Endothelial cell of umbilical vein (primary cell): ENCODE data around the gene SAMD10. TPM values are rescaled to one million over a fixed set of nuclear protein-coding genes. Genes with fewer than 3 reads are reported as not detected.

ENCODE experiments used
- BruUV-seq: library from RNA; stranded (reverse); fragments of 400-500 nt; replicated peaks from 2 replicates; lab custom pipeline; 2021; lab: Mats Ljungman, UMichigan
- CTCF ChIA-PET: fragments of 300-600, 350-600 bp; sonication (Branson Sonifier 250); formaldehyde crosslinking; loops from one replicate; lab custom pipeline; 2021; ENCODE audit warnings: antibody characterized with exemption, inconsistent platforms; lab: Charles Lee
- POLR2A ChIA-PET: fragments of 300-600, 350-600 bp; sonication (Branson Sonifier 250); formaldehyde crosslinking; loops from one replicate; lab custom pipeline; 2021; ENCODE audit warnings: antibody characterized with exemption, inconsistent platforms; lab: Charles Lee
- DNase-seq: peaks from one replicate; pipeline ENCODE4 v3.0.0-alpha.2; 2011; ENCODE audit warnings: low read depth, low spot score
- FAIRE-seq: peaks from 2 replicates; lab custom pipeline; 2011; peaks lifted over from hg19 to GRCh38; lab: Jason Lieb, UNC
- H2AFZ ChIP-seq: 2 replicates; pipeline ENCODE4 v1.6.0; 2012; ENCODE audit warnings: low read depth, low read length, control low read depth, inconsistent platforms
- H3K27ac ChIP-seq: 2 replicates; pipeline ENCODE4 v1.5.1; 2011; ENCODE audit warnings: low read depth, mild to moderate bottlenecking, control low read depth, low read length, moderate library complexity; ENCODE audit not compliant: insufficient read depth
- H3K27me3 ChIP-seq, 2 experiments: 2 replicates each; pipeline versions ENCODE4 v1.6.0 to v1.6.1; 2011; ENCODE audit warnings: low read length in 2 of 2, mixed read lengths in 1 of 2; ENCODE audit not compliant: control insufficient read depth in 2 of 2, insufficient read depth in 2 of 2
- H3K36me3 ChIP-seq, 2 experiments: 2 replicates in 1 of 2; 3 replicates in 1 of 2; pipeline ENCODE4 v1.5.1; 2011; ENCODE audit warnings: low read length in 2 of 2, mild to moderate bottlenecking in 1 of 2, moderate library complexity in 1 of 2; ENCODE audit not compliant: control insufficient read depth in 2 of 2, insufficient read depth in 2 of 2; ENCODE audit errors: extremely low read depth in 1 of 2
- H3K4me1 ChIP-seq: 3 replicates; pipeline ENCODE4 v1.5.1; 2011; ENCODE audit warnings: mild to moderate bottlenecking, low read length; ENCODE audit not compliant: control insufficient read depth, insufficient read depth; ENCODE audit errors: extremely low read depth
- H3K4me2 ChIP-seq: 2 replicates; pipeline ENCODE4 v1.6.1; 2011; ENCODE audit warnings: low read length, control low read depth, mixed read lengths; ENCODE audit not compliant: insufficient read depth
- H3K4me3 ChIP-seq, 3 experiments: fragments of 200-600 bp in 1 of 3; sonication (generic), shearing (Covaris generic) in 1 of 3; replicated peaks in 1 of 3; 2 replicates each; pipeline ENCODE4 v1.5.1; 2011 to 2016; ENCODE audit warnings: control low read depth in 3 of 3, low read length in 3 of 3, mild to moderate bottlenecking in 2 of 3, inconsistent platforms in 1 of 3, low read depth in 1 of 3, moderate library complexity in 1 of 3; ENCODE audit not compliant: insufficient read depth in 1 of 3
- H3K79me2 ChIP-seq: 2 replicates; pipeline ENCODE4 v1.6.0; 2012; ENCODE audit warnings: low read length, inconsistent platforms; ENCODE audit not compliant: control insufficient read depth, insufficient read depth
- H3K9ac ChIP-seq: replicated peaks from 2 replicates; pipeline ENCODE3; 2011; ENCODE audit warnings: low read length, control low read depth; ENCODE audit not compliant: insufficient read depth; ENCODE audit errors: extremely low read depth
- H3K9me1 ChIP-seq: replicated peaks from 3 replicates; pipeline ENCODE4 v1.6.0; 2011; ENCODE audit warnings: mild to moderate bottlenecking, low read length; ENCODE audit not compliant: control insufficient read depth, insufficient read depth; ENCODE audit errors: extremely low read depth
- H3K9me3 ChIP-seq: replicated peaks from 2 replicates; pipeline ENCODE4 v1.5.1; 2012; ENCODE audit warnings: low read length, inconsistent platforms; ENCODE audit not compliant: control insufficient read depth, insufficient read depth
- H4K20me1 ChIP-seq: replicated peaks from 2 replicates; pipeline ENCODE3; 2011; ENCODE audit warnings: mild to moderate bottlenecking, low read length; ENCODE audit not compliant: control insufficient read depth, insufficient read depth; ENCODE audit errors: extremely low read depth
- FOS ChIP-seq: IDR thresholded peaks from 2 replicates; pipeline ENCODE4 v1.6.1; 2011; ENCODE audit warnings: mild to moderate bottlenecking, low read length, moderate library complexity, borderline replicate concordance; ENCODE audit not compliant: insufficient read depth
- MYC ChIP-seq: IDR thresholded peaks from one replicate; pipeline ENCODE4 v1.6.1; 2011; ENCODE audit warnings: mild to moderate bottlenecking, low read depth, low read length
- POLR2A ChIP-seq: IDR thresholded peaks from 2 replicates; pipeline ENCODE4 v1.6.1; 2012; ENCODE audit warnings: low read depth, mild to moderate bottlenecking, control low read depth, low read length
- POLR2AphosphoS5 ChIP-seq: IDR thresholded peaks from 2 replicates; pipeline ENCODE4 v1.6.1; 2012; ENCODE audit warnings: low read depth, mild to moderate bottlenecking, control low read depth, low read length, moderate library complexity; ENCODE audit not compliant: insufficient read depth
- dilution Hi-C: fragments of 300-500 bp; cut with MboI; formaldehyde crosslinking; loops from one replicate; pipeline ENCODE4 v1.15.0; 2019; ENCODE audit warnings: low sequenced_read_pairs; ENCODE audit not compliant: extremely low pct_ligation_motif_present
- intact Hi-C: fragments of 100-400 bp; cut with micrococcal nuclease; formaldehyde crosslinking; loops from one replicate; pipeline ENCODE4 v1.10.0; 2022
- polyA plus RNA-seq, 4 experiments: library from polyadenylated mRNA; depleted of rRNA in 3 of 4; stranded (reverse) in 3 of 4; unstranded in 1 of 4; fragments of >200 nt; gene quantifications; 2 replicates each; pipeline versions ENCODE4 v1.2.1 to v1.2.3, GENCODE V29; 2011 to 2012; ENCODE audit warnings: missing spikeins in 1 of 4
- total RNA-seq: library from RNA; stranded (reverse); gene quantifications from 2 replicates; pipeline ENCODE4 v1.2.3, GENCODE V29; 2021

SAMD10 gene
- total and polyA plus RNA-seq, 2 donors (not counting 3 experiments of a cell fraction or from before 2014, with no cell fraction given): 4.7 to 5.3 TPM

DNA sequence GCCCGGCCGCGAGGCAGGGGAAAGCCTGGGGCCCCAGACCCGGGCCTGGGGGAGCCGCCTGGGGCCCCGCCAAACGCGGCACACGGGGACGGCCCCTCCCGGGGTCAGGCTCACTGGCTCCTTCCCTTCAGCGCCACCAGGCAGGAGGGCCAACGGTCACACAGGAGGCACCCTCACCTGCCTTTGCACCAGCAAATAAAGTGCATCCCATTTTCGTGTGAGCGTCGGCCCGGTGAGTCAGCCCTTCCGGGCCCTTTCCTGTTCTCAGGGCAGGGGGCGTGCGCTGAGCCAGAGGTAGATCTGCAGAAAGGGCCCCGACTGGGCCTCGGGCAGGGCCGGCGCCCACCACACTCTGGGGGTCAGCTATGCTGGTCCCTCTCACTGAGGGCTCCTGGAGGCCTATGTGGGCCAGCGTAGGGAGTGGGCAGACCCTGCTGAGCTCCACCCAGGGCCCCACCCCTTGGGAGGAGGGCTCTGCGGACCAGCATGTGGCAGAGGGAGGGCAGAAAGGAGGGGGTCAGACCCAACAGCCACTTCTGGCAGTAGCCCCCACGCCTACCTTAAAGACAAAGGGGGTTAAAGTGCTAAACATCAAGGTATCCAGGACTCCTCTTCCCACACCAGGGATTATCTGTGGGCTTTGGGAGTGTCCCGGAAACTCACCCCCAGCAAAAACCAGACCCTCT is 22.3 kb downstream of the SAMD10 start:
- DNase-seq: peak; percentile 69
- Histone ChIP-seq H3K9me3 (no peaks in the 10 kb centered on the region), H3K36me3 (peaks cover 3 to 20% of the 10 kb centered on the region in 2 experiments), H2AFZ (no peak overlapping the region), H3K4me1 (peaks cover 10% of the 10 kb centered on the region), H3K9ac (peak overlapping the region; percentile 19), H4K20me1 (no peaks in the 10 kb centered on the region), H3K4me2 (peak overlapping the region; percentile 21), H3K79me2 (peaks cover 32% of the 10 kb centered on the region), H3K27me3 (no peaks in the 10 kb centered on the region), H3K9me1 (no peaks in the 10 kb centered on the region), H3K4me3 (peak overlapping the region; percentile 16 to 38 (median 36)), H3K27ac (peak overlapping the region; percentile 42)
- intact Hi-C loops: loop anchor here (1.0 to 5.0 kb wide), 3 partner anchors 100 to 419 kb away; partner anchors contain the start of genes ARFRP1 and ZGPAT
- peak; percentile 45 for TF ChIP-seq POLR2AphosphoS5
- peak; percentile 54 for TF ChIP-seq POLR2A
- peak; percentile 77 for TF ChIP-seq FOS
- TF ChIP-seq MYC: no peak
- peak; percentile 83 for FAIRE-seq
- ChIA-PET POLR2A (no interaction called here), CTCF (interaction anchor here (0.5 to 1.7 kb wide), 4 partner anchors 11 to 329 kb away, joined by 3 to 9 read pairs (median 5); no protein-coding TSS in a partner anchor)
- dilution Hi-C loops: no loop called here
- BruUV-seq: TSS peak; percentile 13

- H3K9ac ChIP-seq: peak overlapping the region; percentile 19
- CTCF ChIA-PET: interaction anchor here (0.7 to 1.7 kb wide), 11 partner anchors 12 to 419 kb away, joined by 3 to 9 read pairs (median 5); partner anchors contain the start of genes PRPF6 and TPD52L2
Observed at GRCh38 chr20:63956664-63957003, 22.8 kb downstream of the SAMD10 start.

More at GRCh38 chr20:63956664-63957003, 22.8 kb downstream of the SAMD10 start:
- TF ChIP-seq POLR2A: no peak
- H3K36me3 ChIP-seq: peaks cover 0 to 16% of the 10 kb centered on the region in 2 experiments
- POLR2A ChIA-PET: interaction anchor here (0.6 kb wide), 1 partner anchor 382 kb away, joined by 5 read pairs; the partner anchor contains the start of gene HELZ2
- intact Hi-C loops (loop anchor here (1.0 to 5.0 kb wide), 4 partner anchors 16 to 418 kb away; partner anchors contain the start of genes ARFRP1 and ZGPAT), dilution Hi-C loops (no loop called here)
- H3K79me2 ChIP-seq: peaks cover 37% of the 10 kb centered on the region
- no peaks in the 10 kb centered on the region for H3K27me3 ChIP-seq
- H3K4me2 ChIP-seq: peak overlapping the region; percentile 21
- no peaks in the 10 kb centered on the region for H3K9me1 ChIP-seq
- no peak overlapping the region for H2AFZ ChIP-seq
- peak overlapping the region; percentile 42 for H3K27ac ChIP-seq
- BruUV-seq: no TSS peak
- H3K9me3 ChIP-seq: no peaks in the 10 kb centered on the region
- no peak for DNase-seq
- FAIRE-seq: no peak
- H3K4me3 ChIP-seq: peak overlapping the region; percentile 16 to 38 (median 36)
- peaks cover 10% of the 10 kb centered on the region for H3K4me1 ChIP-seq
- no peaks in the 10 kb centered on the region for H4K20me1 ChIP-seq
